ENCODE data around the gene UNC5C. TPM values are rescaled to one million over a fixed set of nuclear protein-coding genes. Genes with fewer than 3 reads are reported as not detected.

The UNC5C gene
- polyA plus RNA-seq, 1 donor (not counting 4 experiments of a cell fraction or from before 2014, with no cell fraction given), result not detected

GRCh38 chr4:95284655-95285054 lies 264.1 kb downstream of the UNC5C start:
- dilution Hi-C loops (cut with MboI; ENCODE audit: extremely low pct_ligation_motif_present, low sequenced_read_pairs), result no loop called here
- no peak for DNase-seq (ENCODE audit: low read depth, low spot score)

GRCh38 chr4:95283320-95283719 lies 265.5 kb downstream of the UNC5C start:
- no peak overlapping the region for H3K4me3 ChIP-seq (ENCODE audit: control insufficient read depth in 2 of 3, extremely low read depth in 1 of 3, insufficient read depth in 2 of 3, low read depth in 1 of 3, low read length in 3 of 3)
- no peak for TF ChIP-seq EZH2 (IDR thresholded peaks at IDR 0.05; ENCODE audit: low read length)
- no peak for TF ChIP-seq CTCF (optimal IDR thresholded peaks at IDR 0.05 in 1 of 3, IDR thresholded peaks at IDR 0.05 in 1 of 3, conservative IDR thresholded peaks at IDR 0.05 in 1 of 3; ENCODE audit: extremely low read depth in 1 of 3, insufficient read depth in 2 of 3, low read length in 3 of 3)
- H3K79me2 ChIP-seq (ENCODE audit: control insufficient read depth, insufficient read depth, low read length), result no peaks in the 10 kb centered on the region
- no peak for FAIRE-seq
- H2AFZ ChIP-seq (ENCODE audit: control insufficient read depth, low read length), result no peak overlapping the region
- H3K9me3 ChIP-seq (ENCODE audit: control insufficient read depth, low read depth, low read length), result no peaks in the 10 kb centered on the region
- no peaks in the 10 kb centered on the region for H3K4me1 ChIP-seq (ENCODE audit: control insufficient read depth, extremely low read depth, insufficient read depth, low read length)
- no peak overlapping the region for H3K4me2 ChIP-seq (ENCODE audit: control insufficient read depth, extremely low read depth, insufficient read depth, low read depth, low read length)
- no peak overlapping the region for H3K9ac ChIP-seq (ENCODE audit: control insufficient read depth, extremely low read depth, insufficient read depth, low read length)
- no peak for DNase-seq (ENCODE audit: low read depth, low spot score)
- H3K27ac ChIP-seq (ENCODE audit: control insufficient read depth, insufficient read depth, low read length), result no peak overlapping the region
- H4K20me1 ChIP-seq (ENCODE audit: control insufficient read depth, extremely low read depth, insufficient read depth, low read length), result no peaks in the 10 kb centered on the region
- H3K9me1 ChIP-seq (ENCODE audit: control insufficient read depth, extremely low read depth, insufficient read depth, low read length), result no peaks in the 10 kb centered on the region
- H3K36me3 ChIP-seq (ENCODE audit: control insufficient read depth in 2 of 2, extremely low read depth in 1 of 2, insufficient read depth in 2 of 2, low read length in 2 of 2), result no peaks in the 10 kb centered on the region
- dilution Hi-C loops (cut with MboI; ENCODE audit: extremely low pct_ligation_motif_present, low sequenced_read_pairs), result no loop called here
- H3K27me3 ChIP-seq (ENCODE audit: control insufficient read depth, extremely low read depth, insufficient read depth, low read length), result no peaks in the 10 kb centered on the region

More at GRCh38 chr4:95284655-95285054, 264.1 kb downstream of the UNC5C start:
- Histone ChIP-seq H3K9me1 (ENCODE audit: control insufficient read depth, extremely low read depth, insufficient read depth, low read length) (no peaks in the 10 kb centered on the region), H3K27me3 (ENCODE audit: control insufficient read depth, extremely low read depth, insufficient read depth, low read length) (no peaks in the 10 kb centered on the region), H3K9me3 (ENCODE audit: control insufficient read depth, low read depth, low read length) (no peaks in the 10 kb centered on the region), H3K4me3 (ENCODE audit: control insufficient read depth in 2 of 3, extremely low read depth in 1 of 3, insufficient read depth in 2 of 3, low read depth in 1 of 3, low read length in 3 of 3) (no peak overlapping the region), H3K36me3 (ENCODE audit: control insufficient read depth in 2 of 2, extremely low read depth in 1 of 2, insufficient read depth in 2 of 2, low read length in 2 of 2) (no peaks in the 10 kb centered on the region), H4K20me1 (ENCODE audit: control insufficient read depth, extremely low read depth, insufficient read depth, low read length) (no peaks in the 10 kb centered on the region), H3K4me1 (ENCODE audit: control insufficient read depth, extremely low read depth, insufficient read depth, low read length) (no peaks in the 10 kb centered on the region), H3K4me2 (ENCODE audit: control insufficient read depth, extremely low read depth, insufficient read depth, low read depth, low read length) (no peak overlapping the region), H3K27ac (ENCODE audit: control insufficient read depth, insufficient read depth, low read length) (no peak overlapping the region), H3K79me2 (ENCODE audit: control insufficient read depth, insufficient read depth, low read length) (no peaks in the 10 kb centered on the region), H3K9ac (ENCODE audit: control insufficient read depth, extremely low read depth, insufficient read depth, low read length) (no peak overlapping the region), H2AFZ (ENCODE audit: control insufficient read depth, low read length) (no peak overlapping the region)
- TF ChIP-seq EZH2 (IDR thresholded peaks at IDR 0.05; ENCODE audit: low read length) (no peak), CTCF (optimal IDR thresholded peaks at IDR 0.05 in 1 of 3, IDR thresholded peaks at IDR 0.05 in 1 of 3, conservative IDR thresholded peaks at IDR 0.05 in 1 of 3; ENCODE audit: extremely low read depth in 1 of 3, insufficient read depth in 2 of 3, low read length in 3 of 3) (no peak)
- FAIRE-seq, result no peak

Measured in keratinocyte (primary cell).